H9 (cell line): ENCODE measurements around the gene OXER1. TPM values are rescaled to one million over a fixed set of nuclear protein-coding genes. Genes with fewer than 3 reads are reported as not detected.

ENCODE experiments used
- DNase-seq: peaks from one replicate; pipeline ENCODE4 v3.0.0-alpha.2; 2017
- H2AFZ ChIP-seq: one replicate; pipeline ENCODE4 v1.6.1; 2013; ENCODE audit warnings: mild to moderate bottlenecking, low read length, control low read depth, moderate library complexity
- H2AK5ac ChIP-seq: 2 replicates; pipeline ENCODE4 v1.6.1; 2013; ENCODE audit warnings: low read length, control low read depth, mixed read lengths; ENCODE audit not compliant: insufficient read length
- H2BK120ac ChIP-seq: one replicate; pipeline ENCODE4 v1.6.1; 2013; ENCODE audit warnings: low read depth, mild to moderate bottlenecking, low read length, control low read depth, inconsistent platforms; ENCODE audit not compliant: poor library complexity, severe bottlenecking
- H2BK12ac ChIP-seq: 2 replicates; pipeline ENCODE4 v1.6.1; 2013; ENCODE audit warnings: low read length, control low read depth, mixed read lengths, low read depth; ENCODE audit not compliant: insufficient read length
- H2BK15ac ChIP-seq: 2 replicates; pipeline ENCODE4 v1.6.1; 2013; ENCODE audit warnings: low read depth, low read length, control low read depth
- H2BK20ac ChIP-seq: one replicate; pipeline ENCODE4 v1.6.1; 2013; ENCODE audit warnings: low read depth, mild to moderate bottlenecking, low read length, control low read depth, inconsistent platforms; ENCODE audit not compliant: poor library complexity, severe bottlenecking
- H2BK5ac ChIP-seq: 2 replicates; pipeline ENCODE4 v1.6.1; 2013; ENCODE audit warnings: low read length, control low read depth, mixed read lengths; ENCODE audit not compliant: insufficient read length
- H3K14ac ChIP-seq: 2 replicates; pipeline ENCODE4 v1.6.1; 2013; ENCODE audit warnings: low read length, control low read depth; ENCODE audit not compliant: insufficient read depth
- H3K18ac ChIP-seq: 2 replicates; pipeline ENCODE4 v1.6.1; 2013; ENCODE audit warnings: low read depth, mild to moderate bottlenecking, mixed read lengths, low read length, control low read depth; ENCODE audit not compliant: insufficient read length
- H3K23ac ChIP-seq: 2 replicates; pipeline ENCODE4 v1.6.1; 2013; ENCODE audit warnings: low read length, control low read depth, mixed read lengths, low read depth; ENCODE audit not compliant: insufficient read length
- H3K23me2 ChIP-seq: 2 replicates; pipeline ENCODE4 v1.6.1; 2013; ENCODE audit warnings: low read depth, mild to moderate bottlenecking, mixed read lengths, low read length, control low read depth; ENCODE audit not compliant: insufficient read length, poor library complexity, severe bottlenecking
- H3K27ac ChIP-seq: 2 replicates; pipeline ENCODE4 v1.5.1; 2013; ENCODE audit warnings: low read length, control low read depth, mixed read lengths, low read depth; ENCODE audit not compliant: insufficient read length
- H3K27me3 ChIP-seq: 2 replicates; pipeline ENCODE4 v1.6.1; 2013; ENCODE audit warnings: low read length, control low read depth, inconsistent platforms; ENCODE audit not compliant: insufficient read depth
- H3K4ac ChIP-seq: 2 replicates; pipeline ENCODE4 v1.6.1; 2013; ENCODE audit warnings: low read depth, mild to moderate bottlenecking, control low read depth, inconsistent platforms, low read length, moderate library complexity
- H3K4me1 ChIP-seq: 2 replicates; pipeline ENCODE4 v1.6.1; 2013; ENCODE audit warnings: low read length, control low read depth, inconsistent platforms; ENCODE audit not compliant: insufficient read depth
- H3K4me2 ChIP-seq: 2 replicates; pipeline ENCODE4 v1.6.1; 2013; ENCODE audit warnings: low read length, control low read depth, mixed read lengths; ENCODE audit not compliant: insufficient read length, insufficient read depth
- H3K56ac ChIP-seq: 2 replicates; pipeline ENCODE4 v1.6.1; 2013; ENCODE audit warnings: low read depth, mild to moderate bottlenecking, mixed read lengths, low read length, control low read depth; ENCODE audit not compliant: insufficient read length
- H3K79me1 ChIP-seq: 2 replicates; pipeline ENCODE4 v1.6.1; 2013; ENCODE audit warnings: low read depth, mild to moderate bottlenecking, moderate library complexity, low read length, control low read depth, inconsistent platforms; ENCODE audit not compliant: insufficient read depth, poor library complexity, severe bottlenecking
- H3K79me2 ChIP-seq: 2 replicates; pipeline ENCODE4 v1.6.1; 2013; ENCODE audit warnings: low read length, control low read depth, inconsistent platforms; ENCODE audit not compliant: insufficient read depth
- H3K9ac ChIP-seq: 2 replicates; pipeline ENCODE4 v1.6.1; 2013; ENCODE audit warnings: low read length, control low read depth, mixed read lengths; ENCODE audit not compliant: insufficient read length; ENCODE audit errors: extremely low read depth
- H3K9me3 ChIP-seq: one replicate; pipeline ENCODE4 v1.6.1; 2013; ENCODE audit warnings: low read depth, low read length, inconsistent platforms; ENCODE audit not compliant: control insufficient read depth
- H3T11ph ChIP-seq: one replicate; pipeline ENCODE4 v1.6.1; 2013; ENCODE audit warnings: mild to moderate bottlenecking, low read length, control low read depth, inconsistent platforms
- H4K20me1 ChIP-seq: one replicate; pipeline ENCODE4 v1.6.1; 2013; ENCODE audit not compliant: control insufficient read depth, insufficient read length, insufficient read depth
- H4K5ac ChIP-seq: 2 replicates; pipeline ENCODE4 v1.6.1; 2013; ENCODE audit warnings: low read depth, mild to moderate bottlenecking, mixed read lengths, low read length, control low read depth; ENCODE audit not compliant: insufficient read length
- H4K8ac ChIP-seq: replicated peaks from 2 replicates; pipeline ENCODE4 v1.6.1; 2013; ENCODE audit warnings: low read length, control low read depth, mixed read lengths, low read depth; ENCODE audit not compliant: insufficient read length
- H4K91ac ChIP-seq: 2 replicates; pipeline ENCODE4 v1.6.1; 2013; ENCODE audit warnings: low read depth, mild to moderate bottlenecking, moderate library complexity, mixed read lengths, low read length, control low read depth; ENCODE audit not compliant: insufficient read length
- H3K27ac Mint-ChIP-seq, 3 experiments: 2 replicates in 2 of 3; 3 replicates in 1 of 3; pipeline ENCODE4 v1.8.0; 2020 to 2021; ENCODE audit warnings: mixed read lengths in 3 of 3, mild to moderate bottlenecking in 1 of 3, moderate library complexity in 1 of 3
- H3K27me3 Mint-ChIP-seq: 2 replicates; pipeline ENCODE4 v1.8.0; 2021; ENCODE audit warnings: low read depth, mild to moderate bottlenecking, moderate library complexity, mixed read lengths
- H3K36me3 Mint-ChIP-seq, 3 experiments: 2 replicates in 2 of 3; 3 replicates in 1 of 3; pipeline ENCODE4 v1.8.0; 2020 to 2021; ENCODE audit warnings: low read depth in 3 of 3, mixed read lengths in 3 of 3; ENCODE audit not compliant: insufficient read depth in 1 of 3
- H3K4me1 Mint-ChIP-seq, 2 experiments: 2 replicates each; pipeline ENCODE4 v1.8.0; 2020; ENCODE audit warnings: mixed read lengths in 2 of 2
- H3K4me3 Mint-ChIP-seq, 2 experiments: 2 replicates in 1 of 2; 3 replicates in 1 of 2; pipeline ENCODE4 v1.8.0; 2020 to 2021; ENCODE audit warnings: mild to moderate bottlenecking in 2 of 2, mixed read lengths in 2 of 2, moderate library complexity in 1 of 2
- H3K9me3 Mint-ChIP-seq, 2 experiments: 2 replicates in 1 of 2; 3 replicates in 1 of 2; pipeline ENCODE4 v1.8.0; 2020; ENCODE audit warnings: mild to moderate bottlenecking in 2 of 2, mixed read lengths in 2 of 2, moderate library complexity in 1 of 2
- CTCF ChIP-seq: fragments of 200-600 bp; sonication (generic); conservative IDR thresholded peaks from 3 replicates; pipeline ENCODE4 v1.8.0; 2021; ENCODE audit warnings: antibody characterized with exemption, mild to moderate bottlenecking
- WGBS: extraction: QIAGEN DNeasy Blood & Tissue Kit; methylation state at CpG from one replicate; pipeline ENCODE4 v1.1.7; 2013; ENCODE audit warnings: missing lambda C conversion rate, low lambda C conversion rate, mixed read lengths; ENCODE audit not compliant: insufficient read length; ENCODE audit errors: extremely low coverage; 5-methylcytosine and 5-hydroxymethylcytosine counted together
- long read RNA-seq: library from polyadenylated mRNA; unstranded; transcript quantifications from one replicate; pipeline ENCODE4 v2.0.0, GENCODE V29; 2020
- total RNA-seq: library from RNA; stranded (reverse); gene quantifications from 2 replicates; pipeline ENCODE4 v1.2.1, GENCODE V29; 2021

The OXER1 gene, protein sequence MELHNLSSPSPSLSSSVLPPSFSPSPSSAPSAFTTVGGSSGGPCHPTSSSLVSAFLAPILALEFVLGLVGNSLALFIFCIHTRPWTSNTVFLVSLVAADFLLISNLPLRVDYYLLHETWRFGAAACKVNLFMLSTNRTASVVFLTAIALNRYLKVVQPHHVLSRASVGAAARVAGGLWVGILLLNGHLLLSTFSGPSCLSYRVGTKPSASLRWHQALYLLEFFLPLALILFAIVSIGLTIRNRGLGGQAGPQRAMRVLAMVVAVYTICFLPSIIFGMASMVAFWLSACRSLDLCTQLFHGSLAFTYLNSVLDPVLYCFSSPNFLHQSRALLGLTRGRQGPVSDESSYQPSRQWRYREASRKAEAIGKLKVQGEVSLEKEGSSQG
- 1.6 TPM in 2 replicates for total RNA-seq
- long read RNA-seq, partial matches to known transcripts, result 0 of 1 reads
- long read RNA-seq, other reads (novel, unspliced or antisense), result 0 of 1 reads

GRCh38 chr2:42764096-42764495 is at the start of gene OXER1:
OXER1 (minus strand) TSS chr2:42764135; CDS start chr2:42764062, 73 bp downstream.
- Histone ChIP-seq H2BK12ac (no peak within 1 kb of the TSS), H3K23me2 (no peaks in the 10 kb centered on the region), H3K9ac (no peak within 1 kb of the TSS), H2BK15ac (no peak within 1 kb of the TSS), H3K18ac (no peak within 1 kb of the TSS), H4K20me1 (no peaks in the 10 kb centered on the region), H2BK5ac (no peak within 1 kb of the TSS), H3K14ac (no peak within 1 kb of the TSS; the same call in 1 of the 2 replicates), H2AFZ (no peak within 1 kb of the TSS), H3K4ac (no peak within 1 kb of the TSS), H3K27ac (no peak within 1 kb of the TSS), H4K5ac (no peak within 1 kb of the TSS), H3K4me2 (no peak within 1 kb of the TSS), H2BK120ac (no peak within 1 kb of the TSS), H4K91ac (no peak within 1 kb of the TSS), H2AK5ac (no peak within 1 kb of the TSS), H3T11ph (no peak within 1 kb of the TSS), H4K8ac (no peak within 1 kb of the TSS), H3K9me3 (no peaks in the 10 kb centered on the region), H3K4me1 (no peaks in the 10 kb centered on the region), H3K79me2 (no peaks in the 10 kb centered on the region), H3K56ac (no peak within 1 kb of the TSS), H3K27me3 (no peaks in the 10 kb centered on the region), H3K79me1 (no peaks in the 10 kb centered on the region), H2BK20ac (no peak within 1 kb of the TSS), H3K23ac (no peak within 1 kb of the TSS)
- peaks cover 4 to 9% (median 5%) of the 10 kb centered on the region in 3 experiments; a peak in 6 of 7 replicates for H3K36me3 Mint-ChIP-seq
- H3K9me3 Mint-ChIP-seq, result no peaks in the 10 kb centered on the region
- WGBS, result no CpG with 5 or more reads among the region's 5 CpGs
- peaks cover 8 to 27% of the 10 kb centered on the region in 2 experiments for H3K4me1 Mint-ChIP-seq
- H3K4me3 Mint-ChIP-seq, result no peak within 1 kb of the TSS
- peak within 1 kb of the TSS in 1 of 3 experiments; percentile 92; a peak in 4 of 7 replicates for H3K27ac Mint-ChIP-seq
- no peak for TF ChIP-seq CTCF
- no peak for DNase-seq
- no peaks in the 10 kb centered on the region for H3K27me3 Mint-ChIP-seq
